ENCODE data around the gene TTC7B. TPM values are rescaled to one million over a fixed set of nuclear protein-coding genes. Genes with fewer than 3 reads are reported as not detected.

The TTC7B gene
- total and polyA plus RNA-seq, 10 of the 15 experiments (the other 5 are each of a cell fraction or from before 2014, with no cell fraction given): under 0.01 to 1.1 (median 0.26) TPM; not detected in 2

GRCh38 chr14:90692061-90692460, 124.2 kb downstream of the TTC7B start:
- Histone ChIP-seq H3K9me3 (replicated peaks; ENCODE audit: control insufficient read depth, insufficient read depth, low read length) (no peaks in the 10 kb centered on the region), H3K79me2 (ENCODE audit: control insufficient read depth, insufficient read depth, low read length) (no peaks in the 10 kb centered on the region), H3K27me3 (replicated peaks in 1 of 2; ENCODE audit: control insufficient read depth in 2 of 2, insufficient read depth in 2 of 2, low read length in 1 of 2) (peaks cover 0 to 2% of the 10 kb centered on the region in 2 experiments; a peak in 1 of 4 replicates), H3K4me3 (no peak overlapping the region), H2AFZ (ENCODE audit: control insufficient read depth, low read depth, low read length) (no peak overlapping the region), H3K9ac (ENCODE audit: control insufficient read depth, insufficient read depth, low read length) (no peak overlapping the region), H3K4me1 (ENCODE audit: control insufficient read depth, insufficient read depth, low read length) (no peaks in the 10 kb centered on the region), H3K36me3 (ENCODE audit: control insufficient read depth in 2 of 2, insufficient read depth in 2 of 2, low read length in 1 of 2) (no peaks in the 10 kb centered on the region), H3K4me2 (ENCODE audit: control insufficient read depth, insufficient read depth) (no peak overlapping the region), H4K20me1 (ENCODE audit: control insufficient read depth, insufficient read depth) (no peaks in the 10 kb centered on the region), H3K27ac (ENCODE audit: control insufficient read depth, insufficient read depth) (no peak overlapping the region)
- no peak for FAIRE-seq
- WGBS (ENCODE audit: insufficient coverage, insufficient replicate concordance, low lambda C conversion rate, missing lambda C conversion rate): 54% methylated on average over 2 of the region's 2 CpGs
- intact Hi-C loops (cut with micrococcal nuclease; ENCODE audit: unreplicated experiment): no loop called here
- ATAC-seq: no peak
- RAD21 ChIA-PET (ENCODE audit: unreplicated experiment): no interaction called here
- CTCF ChIA-PET: interaction anchor here (0.7 to 1.3 kb wide), 2 partner anchors 11 to 65 kb away, joined by 3 read pairs; no protein-coding TSS in a partner anchor
- in situ Hi-C loops (cut with MboI): loop anchor here (10.0 kb wide), 1 partner anchor 387 kb away; no protein-coding TSS in a partner anchor
- TF ChIP-seq ZBTB40 (IDR thresholded peaks at IDR 0.05; ENCODE audit: borderline replicate concordance) (no peak), SKIL (IDR thresholded peaks at IDR 0.05; ENCODE audit: low read depth, poor library complexity, severe bottlenecking) (no peak), TCF7 (IDR thresholded peaks at IDR 0.05; ENCODE audit: borderline replicate concordance) (no peak), HSF1 (IDR thresholded peaks at IDR 0.05; ENCODE audit: low read depth, low read length) (no peak)
- BruUV-seq (replicated peaks): no TSS peak
- SMC1A ChIA-PET (ENCODE audit: uncharacterized antibody, unreplicated experiment): no interaction called here
- POLR2A ChIA-PET: interaction anchor here (1.0 kb wide), 1 partner anchor 28 kb away, joined by 4 read pairs; no protein-coding TSS in a partner anchor
- no peak for DNase-seq (ENCODE audit: low read depth, low spot score)
